GM21423 (cell line): ENCODE data around the gene INSM1.

Experiments used
- ATAC-seq: cut with Tn5 transposase; IDR thresholded peaks from one replicate; pipeline ENCODE4 v1.9.1; 2021; ENCODE audit warnings: mild to moderate bottlenecking, moderate library complexity; ENCODE audit not compliant: unreplicated experiment

The INSM1 gene

GRCh38 chr20:20415321-20415720 lies 47.4 kb downstream of the INSM1 start:
- no peak for ATAC-seq

DNA sequence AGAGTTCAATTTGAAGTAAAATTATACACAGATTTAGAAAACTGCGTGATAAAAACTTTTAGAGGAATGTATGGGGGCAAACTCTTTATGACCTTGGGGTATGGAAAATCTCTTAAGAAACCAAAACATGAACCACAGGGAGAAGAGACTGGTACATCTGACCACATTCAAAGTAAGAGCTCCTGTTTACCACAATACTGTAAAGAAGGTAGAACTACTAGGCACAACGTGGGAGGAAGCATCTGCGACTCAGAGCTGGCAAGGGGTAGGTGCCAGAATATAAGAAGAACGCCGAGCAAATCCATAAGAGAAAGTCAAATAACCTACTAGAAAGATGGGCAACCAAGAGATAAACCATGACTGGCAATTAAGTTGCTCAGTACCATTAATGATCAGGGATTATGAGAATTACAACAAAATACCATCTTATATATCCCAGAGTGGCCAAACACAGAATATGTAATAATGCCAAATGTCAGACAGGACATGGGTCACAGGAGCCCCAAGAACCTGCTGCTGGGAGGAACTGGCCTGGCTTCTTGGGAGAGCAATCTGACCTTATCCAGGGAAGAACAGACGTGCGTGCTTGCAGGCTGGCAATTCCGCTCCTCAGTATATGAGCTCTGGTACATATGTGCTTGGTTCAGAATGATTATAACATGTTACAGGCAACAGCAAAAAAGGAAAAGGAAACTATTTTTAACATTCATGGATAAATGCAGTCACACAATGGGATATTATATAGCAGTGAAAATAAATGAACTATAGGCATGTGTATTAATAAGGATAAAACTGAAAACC lies 50.2 kb downstream of the INSM1 start:
- ATAC-seq = no peak
